ENCODE measurements around the gene HES6. TPM values are rescaled to one million over a fixed set of nuclear protein-coding genes. Genes with fewer than 3 reads are reported as not detected.
"Not testable (repeated sequence)": the region's sequence is repeated elsewhere in the genome, so short reads cannot be mapped to it uniquely, and the experiment has no call there.

Gene HES6
- total and polyA plus RNA-seq, 3 donors from 2014 or later, result 21.3 to 40.3 (median 22.0) TPM

DNA sequence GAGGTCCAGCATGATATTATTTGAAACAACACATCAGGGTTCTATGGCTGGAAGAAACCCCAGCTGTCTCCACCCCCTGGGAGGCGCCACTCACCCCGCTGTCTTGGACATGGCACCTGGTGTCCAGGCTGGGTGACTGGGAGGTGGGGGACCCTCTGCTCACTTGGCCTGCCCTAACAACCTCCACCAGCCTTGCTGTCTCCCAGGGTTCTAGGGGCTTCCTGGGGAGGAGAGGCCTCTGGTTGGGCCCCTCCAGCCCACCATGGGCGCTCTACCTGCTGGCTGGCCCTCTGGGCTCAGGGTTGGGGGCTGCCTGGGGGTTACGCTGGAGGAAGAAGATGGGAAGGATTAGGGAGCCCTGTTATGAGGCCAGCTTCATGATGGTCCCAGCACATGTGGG, 32.3 kb upstream of the HES6 start:
- intact Hi-C loops (cut with DNase I; ENCODE audit: low total_unique reads), result no loop called here
- Histone ChIP-seq H3K36me3 (ENCODE audit: low read depth, missing control alignments) (no peaks in the 10 kb centered on the region), H3K27me3 (no peaks in the 10 kb centered on the region), H3K27ac (no peak overlapping the region), H3K4me3 (no peak overlapping the region), H3K4me1 (peaks cover 3% of the 10 kb centered on the region), H3K9me3 (no peaks in the 10 kb centered on the region)
- 98 to 100% methylated on average over 2 to 4 of the region's 4 CpGs for WGBS, 2 donors
- DNase-seq, result no peak
- TF ChIP-seq POLR2A (IDR thresholded peaks at IDR 0.05), result no peak
- TF ChIP-seq, protein P1, sequence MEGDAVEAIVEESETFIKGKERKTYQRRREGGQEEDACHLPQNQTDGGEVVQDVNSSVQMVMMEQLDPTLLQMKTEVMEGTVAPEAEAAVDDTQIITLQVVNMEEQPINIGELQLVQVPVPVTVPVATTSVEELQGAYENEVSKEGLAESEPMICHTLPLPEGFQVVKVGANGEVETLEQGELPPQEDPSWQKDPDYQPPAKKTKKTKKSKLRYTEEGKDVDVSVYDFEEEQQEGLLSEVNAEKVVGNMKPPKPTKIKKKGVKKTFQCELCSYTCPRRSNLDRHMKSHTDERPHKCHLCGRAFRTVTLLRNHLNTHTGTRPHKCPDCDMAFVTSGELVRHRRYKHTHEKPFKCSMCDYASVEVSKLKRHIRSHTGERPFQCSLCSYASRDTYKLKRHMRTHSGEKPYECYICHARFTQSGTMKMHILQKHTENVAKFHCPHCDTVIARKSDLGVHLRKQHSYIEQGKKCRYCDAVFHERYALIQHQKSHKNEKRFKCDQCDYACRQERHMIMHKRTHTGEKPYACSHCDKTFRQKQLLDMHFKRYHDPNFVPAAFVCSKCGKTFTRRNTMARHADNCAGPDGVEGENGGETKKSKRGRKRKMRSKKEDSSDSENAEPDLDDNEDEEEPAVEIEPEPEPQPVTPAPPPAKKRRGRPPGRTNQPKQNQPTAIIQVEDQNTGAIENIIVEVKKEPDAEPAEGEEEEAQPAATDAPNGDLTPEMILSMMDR (IDR thresholded peaks at IDR 0.05), result no peak

- H3K4me3 ChIP-seq; H3K9me3 ChIP-seq; H3K4me1 ChIP-seq; H3K27me3 ChIP-seq; H3K36me3 ChIP-seq (ENCODE audit: low read depth, missing control alignments); H3K27ac ChIP-seq; DNase-seq; intact Hi-C loops (cut with DNase I; ENCODE audit: low total_unique reads): not testable (repeated sequence)
- WGBS, 2 donors, result 71 to 80% methylated on average over 8 of the region's 8 CpGs
Observed at GRCh38 chr2:238271686-238272085, 31.8 kb upstream of the HES6 start.

GRCh38 chr2:238271061-238271554, 31.3 kb upstream of the HES6 start:
- H3K27ac ChIP-seq, result no peak overlapping the region
- no peak overlapping the region for H3K4me3 ChIP-seq
- no peak for DNase-seq
- no peaks in the 10 kb centered on the region for H3K27me3 ChIP-seq
- no peaks in the 10 kb centered on the region for H3K36me3 ChIP-seq (ENCODE audit: low read depth, missing control alignments)
- no peak for TF ChIP-seq POLR2A (IDR thresholded peaks at IDR 0.05)
- TF ChIP-seq, protein P1 (IDR thresholded peaks at IDR 0.05), result no peak
- 72 to 83% methylated on average over 11 to 13 of the region's 13 CpGs for WGBS, 2 donors
- peaks cover 3% of the 10 kb centered on the region for H3K4me1 ChIP-seq
- intact Hi-C loops (cut with DNase I; ENCODE audit: low total_unique reads), result no loop called here
- H3K9me3 ChIP-seq, result no peaks in the 10 kb centered on the region

GRCh38 chr2:238270606-238271005, 30.8 kb upstream of the HES6 start:
- H3K36me3 ChIP-seq (ENCODE audit: low read depth, missing control alignments), result no peaks in the 10 kb centered on the region
- 68 to 74% methylated on average over 4 to 9 of the region's 9 CpGs for WGBS, 2 donors
- H3K4me1 ChIP-seq, result peaks cover 3% of the 10 kb centered on the region
- H3K27me3 ChIP-seq, result no peaks in the 10 kb centered on the region
- H3K4me3 ChIP-seq, result no peak overlapping the region
- H3K9me3 ChIP-seq, result no peaks in the 10 kb centered on the region
- no peak for DNase-seq
- intact Hi-C loops (cut with DNase I; ENCODE audit: low total_unique reads), result no loop called here
- H3K27ac ChIP-seq, result no peak overlapping the region
- TF ChIP-seq POLR2A (IDR thresholded peaks at IDR 0.05), result no peak
- TF ChIP-seq, protein P1 (IDR thresholded peaks at IDR 0.05), result no peak

DNA sequence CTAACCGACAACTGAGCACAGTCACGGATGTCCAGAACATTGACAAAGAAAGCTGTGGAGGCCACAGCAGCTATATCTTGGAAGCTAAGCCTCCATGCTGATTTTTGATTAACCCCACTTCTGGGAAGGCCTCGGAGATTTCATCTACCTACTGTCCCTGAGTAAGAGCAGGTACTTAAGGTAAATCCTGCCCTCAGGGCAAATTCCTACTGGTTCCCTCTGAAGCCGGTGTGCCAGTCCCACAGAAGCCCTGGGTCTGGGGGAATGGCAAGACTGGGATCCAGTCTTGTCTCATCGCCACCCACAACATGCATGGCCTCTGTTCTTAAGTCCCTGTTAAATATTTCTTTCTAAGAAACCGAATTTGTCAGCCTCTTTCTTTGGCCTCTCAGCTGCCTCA, 29.9 kb upstream of the HES6 start:
- intact Hi-C loops (cut with DNase I; ENCODE audit: low total_unique reads), result no loop called here
- H3K9me3 ChIP-seq, result no peaks in the 10 kb centered on the region
- WGBS, 2 donors, result 93 to 94% methylated on average over 6 of the region's 6 CpGs
- TF ChIP-seq, protein P1 (IDR thresholded peaks at IDR 0.05), result no peak
- no peak for TF ChIP-seq POLR2A (IDR thresholded peaks at IDR 0.05)
- H3K27ac ChIP-seq, result no peak overlapping the region
- peaks cover 3% of the 10 kb centered on the region for H3K4me1 ChIP-seq
- no peak overlapping the region for H3K4me3 ChIP-seq
- no peaks in the 10 kb centered on the region for H3K27me3 ChIP-seq
- no peaks in the 10 kb centered on the region for H3K36me3 ChIP-seq (ENCODE audit: low read depth, missing control alignments)
- no peak for DNase-seq

Measured in testis (tissue), 3 donors.